ENCODE measurements around the gene C1orf53. TPM values are rescaled to one million over a fixed set of nuclear protein-coding genes. Genes with fewer than 3 reads are reported as not detected.

Gene C1orf53
- total and polyA plus RNA-seq, 9 of the 15 experiments (the other 6 are each of a cell fraction or from before 2014, with no cell fraction given): 0.31 to 3.2 (median 2.3) TPM

GRCh38 chr1:197928849-197929336, 26.5 kb downstream of the C1orf53 start (continued):
- TF ChIP-seq, protein P1, sequence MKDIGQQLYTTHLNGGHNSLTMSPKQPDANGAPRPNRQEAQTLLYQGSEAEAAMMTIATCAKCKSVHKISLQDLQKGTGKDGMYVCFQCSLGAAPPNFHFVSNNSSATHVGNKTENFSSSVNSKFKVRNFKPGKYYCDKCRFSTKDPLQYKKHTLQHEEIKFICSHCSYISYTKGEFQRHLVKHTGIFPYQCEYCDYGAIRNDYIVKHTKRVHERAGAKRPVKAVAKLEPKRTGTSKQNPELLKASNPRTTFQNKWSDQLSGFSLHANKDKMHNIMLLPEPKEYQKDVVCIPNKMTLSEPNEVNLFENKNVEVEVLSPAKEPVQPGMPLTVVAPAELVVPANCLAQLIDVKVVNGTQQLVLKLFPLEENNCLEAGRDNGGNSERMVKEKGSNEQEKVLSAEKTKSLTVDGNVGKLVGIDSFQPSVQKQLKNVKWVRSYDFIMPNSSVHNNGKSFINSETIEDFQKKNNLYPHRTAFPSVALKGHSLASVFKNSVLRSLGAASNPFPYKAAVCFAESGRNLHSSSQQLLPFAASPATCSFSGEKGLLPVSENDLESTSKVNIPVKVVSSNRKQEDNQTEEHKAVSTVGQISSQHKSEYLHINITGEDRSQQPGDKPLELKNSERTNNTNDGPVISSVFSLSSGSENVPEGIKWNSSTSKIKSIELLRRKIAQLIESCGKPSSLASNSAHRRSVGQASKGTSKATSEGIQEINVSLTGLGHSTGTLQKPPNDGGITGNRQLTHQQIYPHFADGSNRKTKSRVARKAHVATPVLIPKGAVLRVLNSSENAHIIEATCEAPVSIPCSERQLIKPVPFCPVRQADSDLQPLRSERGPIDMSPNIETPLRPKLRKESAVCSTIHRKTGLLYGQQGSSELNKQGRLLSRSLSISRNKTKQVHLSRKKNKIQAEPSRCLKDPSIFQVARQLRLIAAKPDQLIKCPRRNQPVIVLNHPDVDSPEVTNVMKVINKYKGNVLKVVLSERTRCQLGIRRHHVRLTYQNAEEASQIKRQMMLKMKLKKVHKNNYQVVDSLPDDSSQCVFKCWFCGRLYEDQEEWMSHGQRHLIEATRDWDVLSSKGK (CRISPR knock-in tag; IDR thresholded peaks at IDR 0.05): no peak
- TF ChIP-seq MCM3 (IDR thresholded peaks at IDR 0.05) (no peak), MNT (conservative IDR thresholded peaks at IDR 0.05) (peak; percentile 5 to 14; a peak in 1 of 4 replicates), ZNF696 (CRISPR knock-in tag; conservative IDR thresholded peaks at IDR 0.05) (no peak), NFATC3 (IDR thresholded peaks at IDR 0.05) (no peak), LCOR (CRISPR knock-in tag; IDR thresholded peaks at IDR 0.05) (0 out of 2 replicates have a peak, but pooled peaks have one; percentile 43), MYNN (IDR thresholded peaks at IDR 0.05) (no peak), MYNN (CRISPR knock-in tag; IDR thresholded peaks at IDR 0.05) (no peak), ZNF76 (CRISPR knock-in tag; IDR thresholded peaks at IDR 0.05; ENCODE audit: borderline replicate concordance) (no peak), HEY1 (CRISPR knock-in tag; IDR thresholded peaks at IDR 0.05; ENCODE audit: borderline replicate concordance) (no peak), CTCFL (IDR thresholded peaks at IDR 0.05; ENCODE audit: borderline replicate concordance, insufficient read depth, low read depth, low read length, poor library complexity, severe bottlenecking) (no peak), CHCHD3 (CRISPR knock-in tag; IDR thresholded peaks at IDR 0.05) (no peak), NR2C2 (CRISPR knock-in tag; IDR thresholded peaks at IDR 0.05) (no peak), NR2C2 (tag; IDR thresholded peaks at IDR 0.05) (peak; percentile 55), L3MBTL2 (IDR thresholded peaks at IDR 0.05) (peak; percentile 68)
- TF ChIP-seq, protein P2, sequence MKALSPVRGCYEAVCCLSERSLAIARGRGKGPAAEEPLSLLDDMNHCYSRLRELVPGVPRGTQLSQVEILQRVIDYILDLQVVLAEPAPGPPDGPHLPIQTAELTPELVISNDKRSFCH (CRISPR knock-in tag; IDR thresholded peaks at IDR 0.05): no peak
- TF ChIP-seq, protein P2 (tag; IDR thresholded peaks at IDR 0.05): no peak
